IPS DF 4.7 (cell line): ENCODE results near the gene SPHK2.
"Not testable (repeated sequence)": the region's sequence is repeated elsewhere in the genome, so short reads cannot be mapped to it uniquely, and the experiment has no call there.

Experiments used
- DNase-seq: peaks from one replicate; pipeline ENCODE4 v3.0.0-alpha.2; 2013; ENCODE audit warnings: low spot score; ENCODE audit errors: extremely low read depth

The SPHK2 gene

DNA sequence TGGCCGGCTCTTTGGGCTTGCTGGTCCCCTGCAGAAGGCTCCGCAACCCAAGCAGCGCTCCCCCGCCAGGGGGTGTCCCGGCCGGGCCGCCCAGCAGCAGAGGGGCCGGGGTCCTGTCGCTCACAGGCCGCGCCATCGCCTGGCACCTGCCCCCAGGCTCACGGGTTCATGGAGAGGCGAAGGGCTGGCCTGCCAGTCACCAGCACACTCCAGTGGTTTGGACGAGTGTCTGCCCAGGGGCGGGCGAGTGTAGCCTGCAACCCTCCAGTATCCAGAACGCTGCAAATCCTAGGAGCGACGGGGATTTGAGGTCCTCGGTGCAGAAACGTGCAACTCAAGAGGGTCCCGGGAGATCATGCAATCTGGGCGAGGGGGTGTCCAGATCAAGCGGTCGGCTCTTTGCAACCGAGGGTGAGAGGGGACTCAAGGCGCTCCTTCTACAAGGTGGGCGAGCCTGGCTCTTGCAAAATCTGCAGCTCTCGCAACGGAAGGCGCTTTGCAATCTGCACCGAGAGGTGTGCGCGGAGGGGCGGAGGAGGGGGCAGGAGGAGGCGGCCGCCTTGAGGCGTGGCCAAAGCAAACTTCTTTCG lies 17.6 kb downstream of the SPHK2 start, which contains the start of gene DBP:
Gene DBP (minus strand): TSS at position 521 of the 590 bp plus-strand sequence. CDS start 385 bp downstream, at position 136.
- DNase-seq = no peak

DNA sequence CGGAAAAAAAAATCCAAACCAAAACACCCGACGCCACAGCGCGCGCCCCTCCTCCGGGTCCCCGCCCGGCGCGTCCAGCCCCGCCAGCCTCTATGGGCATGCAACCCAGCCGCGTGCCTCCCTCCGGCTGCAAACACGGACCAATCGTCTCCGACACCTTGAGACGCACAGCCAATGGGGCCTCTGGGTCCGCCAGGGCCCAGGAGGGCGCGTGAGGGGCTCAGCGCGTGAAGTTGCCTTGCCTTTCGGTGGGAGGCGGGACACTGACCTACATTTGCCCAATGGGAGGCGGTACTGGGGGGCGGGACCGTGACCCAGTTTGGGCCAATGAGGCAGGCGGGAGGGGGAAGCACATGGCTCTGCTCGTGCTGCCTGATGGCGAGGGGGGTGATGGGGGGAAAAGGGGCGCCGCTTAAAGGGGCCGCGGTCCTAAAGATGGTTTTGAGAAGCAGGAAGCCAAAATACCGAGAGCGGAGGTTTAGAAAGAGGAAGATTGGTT lies 18.2 kb downstream of the SPHK2 start:
- DNase-seq = no peak

DNA sequence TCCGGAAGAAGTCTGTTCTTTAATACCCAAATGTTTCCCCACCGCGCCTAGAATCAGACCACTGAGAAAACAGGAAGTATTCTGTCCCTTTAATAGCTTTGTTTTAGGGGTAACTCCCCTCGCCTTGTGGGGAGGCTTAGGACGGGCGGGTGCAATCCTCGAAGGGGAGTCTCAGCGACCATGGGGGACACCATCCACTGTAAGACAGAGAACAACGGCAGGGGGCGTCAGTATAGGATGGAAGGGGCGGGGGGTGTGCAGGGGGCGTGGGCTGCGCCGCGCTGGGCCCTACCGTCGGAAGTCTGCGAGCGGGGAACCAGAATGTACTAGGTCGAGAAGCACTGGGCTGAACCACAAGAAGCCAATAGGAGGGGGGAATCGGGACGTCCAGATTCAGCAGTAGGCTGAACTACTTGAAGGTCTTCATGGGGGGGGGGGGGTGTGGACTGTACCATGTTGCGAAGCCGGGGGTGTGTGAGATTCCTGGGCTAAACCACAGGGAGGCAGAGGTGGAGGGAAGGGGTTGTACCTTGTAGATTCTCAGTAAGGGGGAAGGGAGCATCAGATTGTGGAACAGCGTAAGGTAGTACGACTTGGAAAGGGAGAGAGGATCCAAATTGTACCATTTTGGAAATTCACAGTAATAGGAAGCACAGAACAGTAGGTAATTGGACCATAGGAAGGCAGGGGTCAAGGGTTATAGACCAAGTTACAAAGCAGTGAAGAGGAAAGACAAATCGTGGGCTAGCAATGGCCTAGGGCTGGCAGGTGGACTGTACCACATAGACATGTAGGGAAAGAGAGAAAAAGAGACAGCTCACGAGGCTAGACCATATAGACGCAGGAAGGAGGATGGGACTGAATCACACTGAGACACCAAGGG lies 18.9 kb downstream of the SPHK2 start:
- DNase-seq = no peak

- DNase-seq = no peak
These were observed 19.6 kb downstream of the SPHK2 start for GRCh38 chr19:48638831-48639381.

- no peak for DNase-seq
These were observed 20.4 kb downstream of the SPHK2 start for GRCh38 chr19:48639483-48640375.

DNA sequence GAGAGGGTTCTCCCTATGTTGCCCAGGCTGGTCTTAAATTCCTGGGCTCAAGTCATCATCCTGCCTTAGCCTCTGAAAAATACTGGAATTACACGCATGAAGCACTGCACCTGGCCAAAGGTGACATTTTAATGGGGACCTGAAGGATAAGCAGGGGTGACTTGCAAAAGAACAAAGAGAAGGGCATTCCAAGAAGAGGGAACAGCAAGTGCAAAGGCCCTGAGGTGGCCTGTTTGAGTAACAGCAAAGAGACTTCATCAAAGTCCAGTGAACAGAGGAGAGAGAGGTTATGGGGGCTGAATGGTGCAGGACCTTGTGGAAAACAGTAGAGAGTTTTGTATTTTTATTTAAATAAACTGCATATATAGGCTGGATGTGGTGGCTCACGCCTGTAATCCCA lies 22.5 kb downstream of the SPHK2 start:
- DNase-seq = no peak

- DNase-seq = no peak
These were observed 23.6 kb downstream of the SPHK2 start for GRCh38 chr19:48642862-48643261.

DNA sequence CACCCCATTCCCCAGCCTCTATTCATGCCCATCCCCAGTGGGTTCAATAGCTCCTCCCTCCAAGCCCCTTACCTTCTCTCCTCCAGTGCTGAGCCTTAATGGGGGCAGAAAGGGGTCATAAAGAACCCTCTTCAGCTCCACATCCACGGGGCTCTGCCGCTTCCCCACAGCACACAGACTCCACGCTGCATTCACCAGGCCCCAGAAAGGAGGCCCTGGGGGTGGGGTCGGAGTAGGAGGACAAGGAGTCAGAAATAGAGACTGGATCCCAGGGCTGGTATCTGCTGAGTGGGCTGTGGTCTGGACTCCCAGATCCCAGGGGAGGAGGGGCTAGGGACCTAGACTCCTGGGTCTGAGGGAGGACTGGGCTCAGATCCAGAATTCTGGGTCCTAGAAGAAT lies 25.0 kb downstream of the SPHK2 start:
- no peak for DNase-seq

DNA sequence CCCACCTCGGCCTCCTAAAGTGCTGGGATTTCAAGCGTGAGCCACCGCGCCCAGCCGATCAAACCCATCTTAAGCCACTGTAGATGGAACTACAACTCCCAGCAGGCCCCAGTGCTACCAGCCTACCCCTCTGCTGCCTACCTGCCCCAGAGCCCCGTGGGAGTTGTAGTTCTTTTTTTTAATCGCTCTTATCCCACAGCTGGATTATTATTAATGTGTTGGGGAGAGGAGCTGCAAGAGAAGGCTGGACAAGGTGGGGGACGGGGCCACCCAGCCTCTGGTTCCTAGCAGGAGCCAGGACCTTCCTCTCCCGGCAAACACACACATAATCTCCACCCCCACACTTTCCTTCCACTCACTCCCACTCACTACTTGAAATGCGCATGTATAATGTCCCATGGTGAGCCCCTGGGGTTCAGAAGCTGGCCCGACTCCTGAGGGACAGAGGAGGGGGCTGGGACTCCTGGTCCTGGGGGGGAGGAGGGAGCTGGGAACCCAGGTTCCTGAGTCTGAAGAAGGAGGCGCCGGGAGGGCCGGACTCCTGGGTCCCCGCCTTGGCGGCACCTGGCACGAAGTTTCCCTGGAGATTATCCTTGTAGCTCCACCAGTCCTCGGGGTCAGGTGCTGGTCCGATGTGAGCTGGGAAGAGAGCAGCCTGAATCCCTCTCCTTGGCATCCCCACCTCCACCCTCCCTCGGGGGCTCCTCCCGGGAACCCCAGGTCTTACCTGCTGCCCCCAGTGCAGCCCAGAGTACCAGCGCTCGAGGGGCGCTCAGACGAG lies 25.7 kb downstream of the SPHK2 start:
- DNase-seq = no peak

DNA sequence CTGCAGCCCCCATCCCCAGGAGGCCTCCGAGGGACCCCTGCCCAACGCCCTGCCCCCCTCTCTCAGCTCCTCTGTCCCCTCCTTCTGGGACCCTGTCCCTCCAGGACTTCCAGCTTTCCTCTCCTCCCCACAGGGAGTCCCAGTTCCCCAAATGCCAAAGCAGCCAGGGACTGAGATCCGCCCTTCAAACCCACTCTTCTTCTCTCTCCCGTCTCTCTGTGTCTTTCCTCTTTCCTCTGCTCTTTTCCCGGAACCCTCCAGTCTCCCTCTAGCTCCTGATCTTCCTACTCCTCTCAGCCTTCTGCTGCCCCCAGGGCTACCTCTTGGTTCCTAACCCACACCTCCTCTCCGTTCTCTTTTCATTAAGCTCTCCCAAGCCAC lies 26.3 kb downstream of the SPHK2 start:
- no peak for DNase-seq

DNA sequence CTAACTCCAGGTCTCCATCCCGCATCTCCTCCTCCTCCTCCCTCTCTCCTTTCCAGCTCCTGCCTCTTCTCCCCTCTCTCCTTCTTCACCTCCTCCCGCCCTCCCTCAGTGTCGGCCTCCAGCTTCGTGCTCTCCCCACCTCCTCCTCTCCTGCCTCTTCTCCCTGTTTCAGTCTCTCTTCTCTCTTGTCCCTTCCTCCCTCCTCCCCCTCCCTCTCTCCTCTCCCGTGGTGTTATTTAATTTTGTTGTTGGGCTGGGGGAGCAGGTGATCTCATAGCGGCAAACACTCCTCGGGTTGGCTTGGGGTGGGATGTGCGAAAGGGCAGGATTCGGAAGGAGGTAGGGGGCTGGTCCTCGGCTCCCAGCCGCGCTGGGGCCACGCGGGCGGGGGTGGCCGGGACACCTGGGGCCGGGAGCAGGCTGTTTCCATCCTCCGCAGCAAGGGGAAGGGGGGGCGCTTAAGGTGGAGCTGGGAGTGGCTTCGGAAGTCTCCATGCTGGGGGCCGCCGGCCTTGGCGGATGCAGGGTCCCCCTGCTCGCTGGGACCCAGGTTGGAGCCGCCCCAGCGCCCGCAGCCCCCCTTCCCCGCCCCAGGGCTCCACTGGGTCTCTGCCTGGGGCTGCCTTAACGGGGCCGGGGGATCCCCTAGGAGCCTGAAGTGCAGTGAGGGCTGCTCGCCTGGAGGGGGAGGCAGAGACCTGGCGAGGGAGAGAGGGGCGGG lies 26.9 kb downstream of the SPHK2 start, which contains the start of gene CA11:
Gene CA11 (minus strand): TSS at position 187 of the 721 bp plus-strand sequence. CDS start 555 bp downstream, outside the sequence.
- no peak for DNase-seq

DNA sequence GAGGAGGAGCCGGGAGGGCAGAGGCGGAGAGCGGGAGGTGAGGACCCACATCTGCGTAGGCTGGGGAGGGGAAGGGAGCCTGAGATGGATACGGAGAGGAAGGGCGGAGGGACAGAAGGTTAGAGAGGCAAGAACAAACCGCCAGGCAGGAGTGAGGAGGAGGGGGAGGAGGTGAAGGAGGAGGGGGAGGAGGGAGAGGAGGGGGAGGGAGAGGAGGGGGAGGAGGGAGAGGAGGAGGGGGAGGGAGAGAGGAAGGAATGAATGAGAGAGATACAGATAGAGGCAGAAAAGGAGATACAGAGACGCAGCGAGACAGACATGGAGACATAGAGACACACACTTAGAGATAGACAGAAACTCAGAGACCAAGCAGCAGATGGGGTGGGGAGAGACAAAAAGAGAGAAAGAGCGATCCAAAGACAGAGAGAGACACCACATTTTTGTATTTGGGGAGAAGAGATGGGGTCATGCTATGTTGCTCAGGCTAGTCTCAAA lies 27.5 kb downstream of the SPHK2 start:
- no peak for DNase-seq

GRCh38 chr19:48648134-48648533 lies 28.8 kb downstream of the SPHK2 start:
- no peak for DNase-seq

DNA sequence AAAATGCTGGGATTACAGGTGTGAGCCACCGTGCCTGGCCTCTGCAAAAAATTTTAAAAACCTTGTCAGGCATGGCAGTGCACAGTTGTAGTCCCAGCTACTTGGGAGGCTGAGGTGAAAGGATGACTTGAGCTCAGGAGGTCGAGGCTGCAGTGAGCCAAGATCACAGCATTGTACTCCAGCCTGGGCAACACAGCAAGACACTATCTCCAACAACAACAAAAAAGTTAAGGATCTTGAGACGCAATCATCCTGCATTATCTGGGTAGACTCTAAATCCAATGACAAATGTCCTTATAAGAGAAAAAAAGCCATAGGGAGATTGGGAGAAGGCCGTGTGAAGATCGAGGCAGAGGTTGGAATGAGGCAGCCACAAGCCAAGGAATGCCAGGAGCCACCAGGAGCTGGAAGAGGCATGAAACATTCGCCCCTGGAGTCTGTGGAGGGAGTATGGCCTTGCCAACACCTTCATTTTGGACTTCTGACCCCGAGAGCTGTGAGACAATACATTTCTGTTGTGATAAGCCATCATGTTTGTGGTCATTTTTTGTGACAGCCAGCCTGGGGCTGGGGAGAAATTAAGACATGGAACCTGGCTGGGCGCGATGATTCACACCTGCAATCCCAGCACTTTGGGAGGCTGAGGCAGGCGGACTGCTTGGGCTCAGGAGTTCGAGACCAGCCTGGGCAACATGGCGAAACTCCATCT lies 31.8 kb downstream of the SPHK2 start:
- no peak for DNase-seq

DNA sequence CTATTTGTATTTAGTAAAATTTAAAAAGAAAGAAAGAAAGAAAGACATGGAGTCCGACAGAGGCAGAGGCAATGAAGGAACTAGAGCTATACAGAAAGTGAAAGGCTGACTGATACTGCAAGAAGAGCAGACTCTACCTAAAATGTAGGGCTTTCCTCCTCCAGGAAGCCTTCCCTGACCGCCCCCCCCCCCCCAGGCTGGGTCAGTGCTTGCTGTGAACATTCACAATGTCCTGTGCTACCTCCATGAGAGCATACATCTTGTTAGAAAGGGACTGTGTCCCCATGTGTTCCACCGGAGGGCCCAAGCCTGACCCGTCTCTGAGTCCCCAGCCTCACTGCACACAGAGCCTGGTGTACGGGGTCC lies 32.4 kb downstream of the SPHK2 start:
- no peak for DNase-seq

GRCh38 chr19:48654299-48655059 lies 35.2 kb downstream of the SPHK2 start:
- DNase-seq = no peak

DNA sequence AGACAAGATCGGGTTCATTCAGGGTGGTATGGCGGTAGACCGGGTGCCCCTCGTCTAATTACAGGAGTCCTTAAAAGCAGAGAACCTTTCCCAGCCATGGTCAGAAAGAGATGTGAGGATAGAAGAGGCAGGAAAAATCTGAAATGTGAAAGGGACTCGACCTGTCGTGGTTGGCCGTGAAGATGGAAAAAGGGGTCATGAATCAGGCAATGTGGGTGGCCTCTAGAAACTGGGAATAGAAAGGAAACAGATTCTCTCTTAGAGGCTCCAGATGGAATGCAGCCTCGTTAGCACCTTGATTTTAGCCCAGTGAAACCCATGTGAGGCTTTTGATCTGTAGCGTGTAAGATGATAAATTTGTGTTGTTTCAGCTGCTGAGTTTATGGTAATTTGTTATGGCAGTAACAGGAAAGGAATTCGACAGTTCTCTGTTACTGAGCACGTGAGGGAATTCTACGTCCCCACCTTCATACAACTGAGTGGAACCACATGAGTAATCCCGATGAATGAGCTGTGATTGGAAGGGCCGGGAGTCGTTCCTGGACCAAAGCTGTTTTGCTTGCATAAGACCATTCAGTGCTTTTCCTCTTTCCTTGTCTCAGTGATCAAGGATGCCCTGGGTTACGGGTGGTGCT lies 37.7 kb downstream of the SPHK2 start:
- DNase-seq = no peak

- DNase-seq = not testable (repeated sequence)
These were observed 38.5 kb downstream of the SPHK2 start for GRCh38 chr19:48657828-48658227.
